ENCODE results near the gene ARHGAP12.

ARHGAP12 gene

GRCh38 chr10:31799181-31799580, 129.4 kb downstream of the ARHGAP12 start:
- H2AFZ ChIP-seq (ENCODE audit: low read length), result no peak overlapping the region
- H4K20me1 ChIP-seq (ENCODE audit: insufficient read depth, low read length, poor library complexity, severe bottlenecking), result no peaks in the 10 kb centered on the region
- TF ChIP-seq EZH2phosphoT487 (IDR thresholded peaks at IDR 0.05; ENCODE audit: borderline replicate concordance) (no peak), CTCF (conservative IDR thresholded peaks at IDR 0.05; ENCODE audit: low read length) (no peak)
- H3K4me2 ChIP-seq (ENCODE audit: low read depth, low read length, poor library complexity, severe bottlenecking), result no peak overlapping the region
- no peak overlapping the region for H3K4me3 ChIP-seq (ENCODE audit: low read length, poor library complexity, severe bottlenecking)
- H3K9ac ChIP-seq (ENCODE audit: low read depth, low read length, poor library complexity, severe bottlenecking), result no peak overlapping the region
- H3K4me1 ChIP-seq (ENCODE audit: insufficient read depth, low read length, poor library complexity, severe bottlenecking), result peaks cover 3% of the 10 kb centered on the region
- no peaks in the 10 kb centered on the region for H3K79me2 ChIP-seq (ENCODE audit: insufficient read depth, low read length)
- H3K9me2 ChIP-seq (replicated peaks; ENCODE audit: low read depth, low read length), result no peaks in the 10 kb centered on the region
- H3K9me3 ChIP-seq (ENCODE audit: insufficient read depth, low read depth, low read length), result no peaks in the 10 kb centered on the region
- H3F3A ChIP-seq (ENCODE audit: low read depth), result no peaks in the 10 kb centered on the region
- H3K36me3 ChIP-seq (ENCODE audit: insufficient read depth, low read length), result no peaks in the 10 kb centered on the region
- H3K27me3 ChIP-seq (ENCODE audit: insufficient read depth, low read length, poor library complexity, severe bottlenecking), result no peaks in the 10 kb centered on the region

GRCh38 chr10:31792745-31793144, 135.9 kb downstream of the ARHGAP12 start:
- Histone ChIP-seq H3K27me3 (ENCODE audit: insufficient read depth, low read length, poor library complexity, severe bottlenecking) (no peaks in the 10 kb centered on the region), H3K4me2 (ENCODE audit: low read depth, low read length, poor library complexity, severe bottlenecking) (no peak overlapping the region), H3K36me3 (ENCODE audit: insufficient read depth, low read length) (no peaks in the 10 kb centered on the region), H3K4me3 (ENCODE audit: low read length, poor library complexity, severe bottlenecking) (no peak overlapping the region), H3K79me2 (ENCODE audit: insufficient read depth, low read length) (no peaks in the 10 kb centered on the region), H2AFZ (ENCODE audit: low read length) (no peak overlapping the region), H3K9me2 (replicated peaks; ENCODE audit: low read depth, low read length) (no peaks in the 10 kb centered on the region), H3K9ac (ENCODE audit: low read depth, low read length, poor library complexity, severe bottlenecking) (no peak overlapping the region), H3K9me3 (ENCODE audit: insufficient read depth, low read depth, low read length) (no peaks in the 10 kb centered on the region), H3K4me1 (ENCODE audit: insufficient read depth, low read length, poor library complexity, severe bottlenecking) (no peaks in the 10 kb centered on the region), H3F3A (ENCODE audit: low read depth) (no peaks in the 10 kb centered on the region), H4K20me1 (ENCODE audit: insufficient read depth, low read length, poor library complexity, severe bottlenecking) (no peaks in the 10 kb centered on the region)
- TF ChIP-seq CTCF (conservative IDR thresholded peaks at IDR 0.05; ENCODE audit: low read length) (no peak), EZH2phosphoT487 (IDR thresholded peaks at IDR 0.05; ENCODE audit: borderline replicate concordance) (no peak)

- H4K20me1 ChIP-seq (ENCODE audit: insufficient read depth, low read length, poor library complexity, severe bottlenecking), result no peaks in the 10 kb centered on the region
- H3F3A ChIP-seq (ENCODE audit: low read depth), result no peaks in the 10 kb centered on the region
- no peaks in the 10 kb centered on the region for H3K9me2 ChIP-seq (replicated peaks; ENCODE audit: low read depth, low read length)
- H3K4me3 ChIP-seq (ENCODE audit: low read length, poor library complexity, severe bottlenecking), result no peak overlapping the region
- H3K4me1 ChIP-seq (ENCODE audit: insufficient read depth, low read length, poor library complexity, severe bottlenecking), result no peaks in the 10 kb centered on the region
- no peak for TF ChIP-seq EZH2phosphoT487 (IDR thresholded peaks at IDR 0.05; ENCODE audit: borderline replicate concordance)
- TF ChIP-seq CTCF (conservative IDR thresholded peaks at IDR 0.05; ENCODE audit: low read length), result no peak
- H3K27me3 ChIP-seq (ENCODE audit: insufficient read depth, low read length, poor library complexity, severe bottlenecking), result no peaks in the 10 kb centered on the region
- no peak overlapping the region for H2AFZ ChIP-seq (ENCODE audit: low read length)
- no peaks in the 10 kb centered on the region for H3K9me3 ChIP-seq (ENCODE audit: insufficient read depth, low read depth, low read length)
- H3K9ac ChIP-seq (ENCODE audit: low read depth, low read length, poor library complexity, severe bottlenecking), result no peak overlapping the region
- H3K79me2 ChIP-seq (ENCODE audit: insufficient read depth, low read length), result no peaks in the 10 kb centered on the region
- no peaks in the 10 kb centered on the region for H3K36me3 ChIP-seq (ENCODE audit: insufficient read depth, low read length)
- H3K4me2 ChIP-seq (ENCODE audit: low read depth, low read length, poor library complexity, severe bottlenecking), result no peak overlapping the region
Observed at GRCh38 chr10:31789555-31789954, 139.1 kb downstream of the ARHGAP12 start.

Measured in Loucy (cell line).